ENCODE data around the gene RALGPS2. TPM values are rescaled to one million over a fixed set of nuclear protein-coding genes. Genes with fewer than 3 reads are reported as not detected.

Gene RALGPS2
- total RNA-seq, 1 experiment from 2014 or later, result 19.3 TPM

DNA sequence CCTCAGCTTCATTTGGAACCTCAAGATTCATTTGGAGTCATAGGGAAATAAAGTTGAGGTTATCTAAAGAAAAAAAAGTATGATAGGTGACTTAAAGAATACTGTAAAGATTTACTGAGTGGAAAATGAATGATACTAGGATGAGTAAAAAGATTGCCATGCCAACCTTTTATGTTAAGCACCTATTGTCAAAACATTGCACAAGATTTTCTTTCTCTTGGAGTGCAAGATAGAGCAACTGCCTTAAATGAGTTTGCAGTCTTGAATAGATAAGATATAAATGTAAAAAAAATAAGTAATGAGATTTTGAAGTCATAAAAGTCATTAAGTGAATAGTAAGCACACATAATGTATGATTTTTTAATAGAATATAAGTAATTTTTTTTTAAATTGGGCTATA lies 150.9 kb downstream of the RALGPS2 start:
- DNase-seq (no peak), ATAC-seq (no peak)
- TF ChIP-seq, protein P1, sequence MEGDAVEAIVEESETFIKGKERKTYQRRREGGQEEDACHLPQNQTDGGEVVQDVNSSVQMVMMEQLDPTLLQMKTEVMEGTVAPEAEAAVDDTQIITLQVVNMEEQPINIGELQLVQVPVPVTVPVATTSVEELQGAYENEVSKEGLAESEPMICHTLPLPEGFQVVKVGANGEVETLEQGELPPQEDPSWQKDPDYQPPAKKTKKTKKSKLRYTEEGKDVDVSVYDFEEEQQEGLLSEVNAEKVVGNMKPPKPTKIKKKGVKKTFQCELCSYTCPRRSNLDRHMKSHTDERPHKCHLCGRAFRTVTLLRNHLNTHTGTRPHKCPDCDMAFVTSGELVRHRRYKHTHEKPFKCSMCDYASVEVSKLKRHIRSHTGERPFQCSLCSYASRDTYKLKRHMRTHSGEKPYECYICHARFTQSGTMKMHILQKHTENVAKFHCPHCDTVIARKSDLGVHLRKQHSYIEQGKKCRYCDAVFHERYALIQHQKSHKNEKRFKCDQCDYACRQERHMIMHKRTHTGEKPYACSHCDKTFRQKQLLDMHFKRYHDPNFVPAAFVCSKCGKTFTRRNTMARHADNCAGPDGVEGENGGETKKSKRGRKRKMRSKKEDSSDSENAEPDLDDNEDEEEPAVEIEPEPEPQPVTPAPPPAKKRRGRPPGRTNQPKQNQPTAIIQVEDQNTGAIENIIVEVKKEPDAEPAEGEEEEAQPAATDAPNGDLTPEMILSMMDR (conservative IDR thresholded peaks at IDR 0.05; ENCODE audit: low read depth, low read length), result no peak
- no peak for TF ChIP-seq EZH2phosphoT487 (IDR thresholded peaks at IDR 0.05; ENCODE audit: borderline replicate concordance, low read length)
- no peak for TF ChIP-seq EZH2 (IDR thresholded peaks at IDR 0.05; ENCODE audit: low read length, unreplicated experiment)
- no peaks in the 10 kb centered on the region for H3K9me3 ChIP-seq (ENCODE audit: low read length)
- H3K79me2 ChIP-seq (ENCODE audit: low read length), result no peaks in the 10 kb centered on the region
- H4K20me1 ChIP-seq (ENCODE audit: low read length), result no peaks in the 10 kb centered on the region
- H2AFZ ChIP-seq (ENCODE audit: low read length), result no peak overlapping the region
- H3K9ac ChIP-seq (ENCODE audit: low read length), result no peak overlapping the region
- H3K9me2 ChIP-seq (replicated peaks; ENCODE audit: low read length), result no peaks in the 10 kb centered on the region
- no peak overlapping the region for H3K4me3 ChIP-seq (ENCODE audit: low read length)
- intact Hi-C loops (cut with micrococcal nuclease), result no loop called here
- no peaks in the 10 kb centered on the region for H3K27me3 ChIP-seq (ENCODE audit: low read length)
- H3K4me1 ChIP-seq (ENCODE audit: insufficient read depth, low read length), result no peaks in the 10 kb centered on the region
- no peak overlapping the region for H3K4me2 ChIP-seq (ENCODE audit: low read length)
- no TSS peak for BruUV-seq (replicated peaks)
- CTCF ChIA-PET, result no interaction called here
- H3K36me3 ChIP-seq (ENCODE audit: low read depth, low read length), result no peaks in the 10 kb centered on the region; the same call in 1 of the 2 replicates
- H3K27ac ChIP-seq (ENCODE audit: low read length), result no peak overlapping the region
- no peaks in the 10 kb centered on the region for H3F3A ChIP-seq (ENCODE audit: low read length, unreplicated experiment)
- POLR2A ChIA-PET (ENCODE audit: unreplicated experiment), result interaction anchor here (0.6 kb wide), 1 partner anchor 59 kb away, joined by 3 read pairs; no protein-coding TSS in a partner anchor

DNA sequence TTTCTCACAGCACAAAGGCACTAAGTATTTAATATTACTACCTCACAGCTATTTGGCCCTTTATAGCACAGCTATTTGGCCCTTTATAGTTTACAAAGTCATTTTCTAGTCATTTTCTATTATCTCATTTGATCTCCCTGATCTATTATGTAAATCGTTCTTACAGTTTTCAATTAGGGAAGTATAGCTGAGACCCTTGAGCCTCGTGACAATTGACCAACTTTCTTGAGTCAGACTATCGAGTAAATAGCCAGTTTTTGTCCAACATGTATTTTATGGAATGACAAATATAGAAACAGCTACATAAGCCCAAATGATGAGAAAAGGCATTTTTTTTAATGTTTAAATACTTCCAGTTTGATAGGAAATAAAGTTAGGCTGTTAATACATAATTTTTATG lies 152.9 kb downstream of the RALGPS2 start:
- H3F3A ChIP-seq (ENCODE audit: low read length, unreplicated experiment), result no peaks in the 10 kb centered on the region
- H3K4me1 ChIP-seq (ENCODE audit: insufficient read depth, low read length), result no peaks in the 10 kb centered on the region
- CTCF ChIA-PET, result interaction anchor here (0.6 kb wide), 1 partner anchor 65 kb away, joined by 10 read pairs; no protein-coding TSS in a partner anchor
- H3K9me2 ChIP-seq (replicated peaks; ENCODE audit: low read length), result no peaks in the 10 kb centered on the region
- no peak overlapping the region for H3K4me2 ChIP-seq (ENCODE audit: low read length)
- no peaks in the 10 kb centered on the region for H3K9me3 ChIP-seq (ENCODE audit: low read length)
- TF ChIP-seq EZH2phosphoT487 (IDR thresholded peaks at IDR 0.05; ENCODE audit: borderline replicate concordance, low read length) (no peak), EZH2 (IDR thresholded peaks at IDR 0.05; ENCODE audit: low read length, unreplicated experiment) (no peak)
- TF ChIP-seq, protein P1 (conservative IDR thresholded peaks at IDR 0.05; ENCODE audit: low read depth, low read length), result no peak
- no TSS peak for BruUV-seq (replicated peaks)
- H3K4me3 ChIP-seq (ENCODE audit: low read length), result no peak overlapping the region
- no peak overlapping the region for H2AFZ ChIP-seq (ENCODE audit: low read length)
- POLR2A ChIA-PET (ENCODE audit: unreplicated experiment), result no interaction called here
- H3K36me3 ChIP-seq (ENCODE audit: low read depth, low read length), result no peaks in the 10 kb centered on the region; the same call in 1 of the 2 replicates
- intact Hi-C loops (cut with micrococcal nuclease), result no loop called here
- no peaks in the 10 kb centered on the region for H4K20me1 ChIP-seq (ENCODE audit: low read length)
- no peaks in the 10 kb centered on the region for H3K27me3 ChIP-seq (ENCODE audit: low read length)
- ATAC-seq (no peak), DNase-seq (no peak)
- H3K79me2 ChIP-seq (ENCODE audit: low read length), result no peaks in the 10 kb centered on the region
- no peak overlapping the region for H3K27ac ChIP-seq (ENCODE audit: low read length)
- H3K9ac ChIP-seq (ENCODE audit: low read length), result no peak overlapping the region

DNA sequence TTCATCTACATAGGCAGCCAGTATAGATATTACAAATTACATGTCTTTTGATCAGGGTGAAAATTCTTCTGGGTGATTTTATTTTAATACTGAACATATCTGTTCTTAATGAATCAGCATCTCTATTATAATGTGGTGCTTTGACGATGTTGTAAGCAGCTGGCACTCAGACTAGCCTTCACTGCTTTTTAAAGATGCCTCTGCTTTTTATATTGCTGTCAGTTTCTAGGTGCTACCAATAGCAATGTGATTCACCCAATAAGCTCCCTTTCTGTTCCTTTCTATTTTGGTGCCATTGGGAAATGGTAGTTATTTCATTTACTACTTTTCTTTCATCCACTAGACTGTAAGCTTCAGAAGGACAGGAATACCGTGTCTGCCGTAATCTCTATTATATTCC lies 156.9 kb downstream of the RALGPS2 start:
- H3K36me3 ChIP-seq (ENCODE audit: low read depth, low read length), result peaks cover 5% of the 10 kb centered on the region; the same call in 1 of the 2 replicates
- ChIA-PET POLR2A (ENCODE audit: unreplicated experiment) (no interaction called here), CTCF (no interaction called here)
- no peaks in the 10 kb centered on the region for H3K4me1 ChIP-seq (ENCODE audit: insufficient read depth, low read length)
- no peaks in the 10 kb centered on the region for H4K20me1 ChIP-seq (ENCODE audit: low read length)
- DNase-seq (no peak), ATAC-seq (no peak)
- H2AFZ ChIP-seq (ENCODE audit: low read length), result no peak overlapping the region
- H3K9me3 ChIP-seq (ENCODE audit: low read length), result no peaks in the 10 kb centered on the region
- no peaks in the 10 kb centered on the region for H3K9me2 ChIP-seq (replicated peaks; ENCODE audit: low read length)
- H3K79me2 ChIP-seq (ENCODE audit: low read length), result no peaks in the 10 kb centered on the region
- intact Hi-C loops (cut with micrococcal nuclease), result no loop called here
- H3K27me3 ChIP-seq (ENCODE audit: low read length), result no peaks in the 10 kb centered on the region
- no TSS peak for BruUV-seq (replicated peaks)
- no peak overlapping the region for H3K4me2 ChIP-seq (ENCODE audit: low read length)
- no peak overlapping the region for H3K4me3 ChIP-seq (ENCODE audit: low read length)
- H3K27ac ChIP-seq (ENCODE audit: low read length), result no peak overlapping the region
- no peaks in the 10 kb centered on the region for H3F3A ChIP-seq (ENCODE audit: low read length, unreplicated experiment)
- no peak overlapping the region for H3K9ac ChIP-seq (ENCODE audit: low read length)
- TF ChIP-seq, protein P1 (conservative IDR thresholded peaks at IDR 0.05; ENCODE audit: low read depth, low read length), result no peak
- TF ChIP-seq EZH2 (IDR thresholded peaks at IDR 0.05; ENCODE audit: low read length, unreplicated experiment) (no peak), EZH2phosphoT487 (IDR thresholded peaks at IDR 0.05; ENCODE audit: borderline replicate concordance, low read length) (no peak)

All from PC-3 (cell line).